Activated CD8-positive, alpha-beta memory T cell treated with anti-CD3 and anti-CD28 coated beads, Interleukin-2, amount 50 U/mL, for 1 hour (primary cell): ENCODE data around the gene RNF113A.
"Not testable (repeated sequence)": the region's sequence is repeated elsewhere in the genome, so short reads cannot be mapped to it uniquely, and the experiment has no call there.

Source experiments
- DNase-seq: peaks from one replicate; pipeline ENCODE4 v3.0.0-alpha.2; 2020; ENCODE audit errors: extremely low read depth

The RNF113A gene

GRCh38 chrX:119833905-119834304 lies 37.6 kb downstream of the RNF113A start:
- no peak for DNase-seq

DNA sequence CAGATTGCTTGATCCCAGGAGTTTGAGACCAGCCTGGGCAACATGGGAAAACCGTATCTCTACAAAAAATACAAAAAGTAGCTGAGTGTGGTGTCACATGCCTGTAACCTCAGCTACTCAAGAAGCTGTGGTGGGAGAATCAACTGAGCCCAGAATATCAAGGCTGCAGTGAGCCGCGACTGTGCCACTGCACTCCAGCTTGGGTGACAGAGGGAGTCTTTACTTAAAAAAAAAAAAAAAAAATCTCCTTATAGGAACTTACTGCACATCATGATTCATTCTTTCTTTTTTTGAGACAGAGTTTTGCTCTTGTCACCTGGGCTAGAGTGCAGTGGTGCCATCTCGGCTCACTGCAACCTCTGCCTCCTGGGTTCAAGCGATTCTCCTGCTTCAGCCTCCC lies 43.1 kb downstream of the RNF113A start:
- no peak for DNase-seq

DNA sequence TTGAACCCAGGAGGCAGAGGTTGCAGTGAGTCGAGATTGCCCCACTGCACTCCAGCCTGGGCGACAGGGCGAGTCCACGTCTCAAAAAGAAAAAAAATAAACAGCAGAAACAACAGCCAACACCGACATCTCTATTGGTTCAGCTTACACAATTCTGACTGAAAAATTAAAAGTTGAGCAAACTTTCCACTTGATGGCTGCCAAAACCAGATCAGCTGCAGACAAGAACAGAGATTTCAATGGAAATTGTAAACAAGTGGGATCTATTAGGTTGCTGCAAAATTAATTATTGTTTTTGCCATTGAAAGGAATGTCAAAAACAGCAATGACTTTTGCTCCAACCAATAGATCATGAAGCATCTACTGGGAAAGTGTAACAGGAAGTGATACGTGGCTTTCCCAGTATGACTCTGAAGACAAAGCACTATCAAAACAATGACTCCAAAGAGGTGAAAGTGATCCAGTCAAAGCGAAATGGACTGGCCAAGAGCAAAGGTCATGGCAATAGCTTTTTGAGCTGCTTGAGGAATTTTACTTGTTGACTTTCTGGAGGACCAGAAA lies 45.1 kb downstream of the RNF113A start:
- DNase-seq: no peak

GRCh38 chrX:119824221-119824620 lies 47.3 kb downstream of the RNF113A start:
- DNase-seq: not testable (repeated sequence)

DNA sequence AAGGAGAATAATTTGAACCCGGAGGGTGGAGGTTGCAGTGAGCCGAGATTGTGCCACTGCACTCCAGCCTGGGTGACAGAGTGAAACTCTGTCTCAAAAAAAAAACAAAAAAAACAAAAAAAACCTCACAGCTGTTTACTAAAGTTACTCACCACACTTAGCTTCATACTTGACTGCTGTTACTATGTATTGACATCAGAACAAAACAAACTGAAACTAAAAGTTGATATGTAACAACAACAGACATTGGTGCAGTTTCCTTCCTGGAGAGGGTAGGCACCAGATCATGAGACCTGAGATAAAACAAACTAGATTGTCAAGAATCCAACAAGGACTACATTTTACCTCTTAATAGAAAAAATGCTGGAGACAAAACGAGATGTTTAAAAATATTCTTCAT lies 49.8 kb downstream of the RNF113A start:
- DNase-seq: not testable (repeated sequence)
